K562 treated with DMSO at 1 percent for 12 hours (cell line): ENCODE measurements around the gene RAB11A. TPM values are rescaled to one million over a fixed set of nuclear protein-coding genes. Genes with fewer than 3 reads are reported as not detected.

Source experiments
- total RNA-seq: library from RNA; unstranded; fragments of 300-600 nt; gene quantifications from 2 replicates; pipeline ENCODE4 v1.2.3, GENCODE V29; 2022; ENCODE audit not compliant: insufficient read depth

Gene RAB11A
- total RNA-seq: 215 and 244 TPM in 2 replicates

DNA sequence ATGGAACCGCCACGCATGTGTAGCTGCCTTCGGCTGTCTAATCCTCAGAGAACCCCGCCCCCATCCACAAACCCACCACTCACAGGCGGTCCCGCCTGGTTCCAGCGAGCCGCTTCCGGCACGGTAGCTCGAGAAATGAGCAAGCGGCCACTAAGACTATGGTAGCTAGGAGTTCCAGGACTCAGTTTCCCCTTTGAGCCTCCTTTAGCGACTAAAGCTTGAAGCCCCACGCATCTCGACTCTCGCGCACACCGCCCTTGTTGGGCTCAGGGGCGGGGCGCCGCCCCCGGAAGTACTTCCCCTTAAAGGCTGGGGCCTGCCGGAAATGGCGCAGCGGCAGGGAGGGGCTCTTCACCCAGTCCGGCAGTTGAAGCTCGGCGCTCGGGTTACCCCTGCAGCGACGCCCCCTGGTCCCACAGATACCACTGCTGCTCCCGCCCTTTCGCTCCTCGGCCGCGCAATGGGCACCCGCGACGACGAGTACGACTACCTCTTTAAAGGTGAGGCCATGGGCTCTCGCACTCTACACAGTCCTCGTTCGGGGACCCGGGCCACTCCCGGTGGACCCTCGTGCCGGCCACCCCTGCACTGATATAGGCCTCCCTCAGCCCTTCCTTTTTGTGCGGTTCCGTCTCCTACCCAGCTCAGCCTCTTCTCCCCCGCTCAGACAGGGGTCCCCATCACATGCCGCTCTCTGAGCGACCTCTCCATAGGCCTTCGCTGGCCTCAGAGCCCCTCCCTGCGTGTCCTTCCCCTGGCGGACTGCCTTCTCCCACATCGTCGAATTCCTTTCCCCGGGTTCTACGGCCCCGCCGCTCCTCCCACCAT lies at the start of gene RAB11A:
RAB11A (plus strand) TSS at position 366 of the 828 bp plus-strand sequence; CDS start at position 461, 95 bp downstream.

Other genes with a start within 250 kb of the RAB11A start
- 4.1 and 6.7 TPM in 2 replicates for gene SLC24A1, start 247.6 kb upstream of the RAB11A start, total RNA-seq
- gene DENND4A, start 77.2 kb upstream of the RAB11A start, total RNA-seq: 2.5 and 12.8 TPM in 2 replicates